HepG2 (cell line): Measurements from ENCODE around the gene BRD3. TPM values are rescaled to one million over a fixed set of nuclear protein-coding genes. Genes with fewer than 3 reads are reported as not detected.

Source experiments
- DPF2 ChIP-seq: sonication (generic); formaldehyde crosslinking; IDR thresholded peaks from 2 replicates; pipeline ENCODE4 v1.4.0; 2020; ENCODE audit warnings: mild to moderate bottlenecking, low read depth, missing genetic modification reagents, borderline replicate concordance
- ERF ChIP-seq: IDR thresholded peaks from 2 replicates; pipeline ENCODE4 v1.6.1; 2018; ENCODE audit warnings: missing biosample characterization, missing genetic modification reagents
- HCFC1 ChIP-seq: fragments of 150-350 bp; IDR thresholded peaks from 2 replicates; pipeline ENCODE4 v1.6.1; 2014; ENCODE audit warnings: low read depth, low read length
- HNRNPL ChIP-seq: fragments of 200-400 bp; formaldehyde crosslinking; IDR thresholded peaks from 2 replicates; pipeline ENCODE4 v1.6.1; 2017; ENCODE audit warnings: mild to moderate bottlenecking, low read depth, low read length
- HOXA3 ChIP-seq: sonication (generic); formaldehyde crosslinking; IDR thresholded peaks from 2 replicates; pipeline ENCODE4 v1.5.0; 2020; ENCODE audit warnings: missing genetic modification reagents
- MEF2D ChIP-seq: sonication (generic); formaldehyde crosslinking; IDR thresholded peaks from 2 replicates; pipeline ENCODE4 v1.5.1; 2020; ENCODE audit warnings: mild to moderate bottlenecking, missing genetic modification reagents
- MYC ChIP-seq: sonication (generic); formaldehyde crosslinking; IDR thresholded peaks from 2 replicates; pipeline ENCODE4 v1.9.0; 2021; ENCODE audit warnings: missing genetic modification reagents, borderline replicate concordance
- POLR2G ChIP-seq: fragments of 200-400 bp; formaldehyde crosslinking; IDR thresholded peaks from 2 replicates; pipeline ENCODE4 v1.6.1; 2018; ENCODE audit warnings: mild to moderate bottlenecking, low read depth, low read length, moderate library complexity
- RBFOX2 ChIP-seq: fragments of 200-400 bp; formaldehyde crosslinking; IDR thresholded peaks from 2 replicates; pipeline ENCODE4 v1.6.1; 2017; ENCODE audit warnings: low read depth, mild to moderate bottlenecking, low read length
- SALL2 ChIP-seq: sonication (generic); formaldehyde crosslinking; IDR thresholded peaks from 2 replicates; pipeline ENCODE4 v1.8.1; 2023; ENCODE audit warnings: mild to moderate bottlenecking, missing genetic modification reagents, inconsistent platforms
- SNAI1 ChIP-seq: sonication (generic); formaldehyde crosslinking; IDR thresholded peaks from 2 replicates; pipeline ENCODE4 v1.5.0; 2020; ENCODE audit warnings: mild to moderate bottlenecking, missing genetic modification reagents, borderline replicate concordance
- SP5 ChIP-seq: IDR thresholded peaks from 2 replicates; pipeline ENCODE4 v1.6.1; 2016; ENCODE audit warnings: low read depth, borderline replicate concordance
- SPEN ChIP-seq: sonication (generic); formaldehyde crosslinking; IDR thresholded peaks from 2 replicates; pipeline ENCODE4 v1.5.1; 2020; ENCODE audit warnings: low read depth, mild to moderate bottlenecking, missing genetic modification reagents
- ZBTB38 ChIP-seq: sonication (generic); formaldehyde crosslinking; IDR thresholded peaks from 2 replicates; pipeline ENCODE4 v1.5.1; 2020; ENCODE audit warnings: mild to moderate bottlenecking, missing genetic modification reagents
- ZFP90 ChIP-seq: sonication (generic); formaldehyde crosslinking; IDR thresholded peaks from 2 replicates; pipeline ENCODE4 v1.8.0; 2022; ENCODE audit warnings: missing genetic modification reagents, mild to moderate bottlenecking, inconsistent platforms, borderline replicate concordance
- ZFX ChIP-seq: sonication (generic); formaldehyde crosslinking; IDR thresholded peaks from 2 replicates; pipeline ENCODE4 v1.4.0; 2020; ENCODE audit warnings: mild to moderate bottlenecking, low read depth, missing genetic modification reagents, moderate library complexity
- ZNF292 ChIP-seq: sonication (generic); formaldehyde crosslinking; IDR thresholded peaks from 2 replicates; pipeline ENCODE4 v1.8.1; 2022; ENCODE audit warnings: mild to moderate bottlenecking, low read depth, missing genetic modification reagents, borderline replicate concordance
- ZNF350 ChIP-seq: sonication (generic); formaldehyde crosslinking; IDR thresholded peaks from 2 replicates; pipeline ENCODE4 v1.4.0; 2020; ENCODE audit warnings: mild to moderate bottlenecking, low read depth, missing genetic modification reagents, borderline replicate concordance
- ZNF460 ChIP-seq: sonication (generic); formaldehyde crosslinking; IDR thresholded peaks from 2 replicates; pipeline ENCODE4 v1.5.1; 2020; ENCODE audit warnings: missing genetic modification reagents, mild to moderate bottlenecking, borderline replicate concordance
- ZNF563 ChIP-seq: sonication (generic); formaldehyde crosslinking; IDR thresholded peaks from 2 replicates; pipeline ENCODE4 v1.8.0; 2022; ENCODE audit warnings: mild to moderate bottlenecking, moderate library complexity, missing genetic modification reagents
- ZNF703 ChIP-seq: sonication (generic); formaldehyde crosslinking; IDR thresholded peaks from 2 replicates; pipeline ENCODE4 v1.5.1; 2020; ENCODE audit warnings: missing genetic modification reagents, mild to moderate bottlenecking, moderate library complexity, borderline replicate concordance
- ZNF737 ChIP-seq: sonication (generic); formaldehyde crosslinking; IDR thresholded peaks from 2 replicates; pipeline ENCODE4 v1.5.0; 2020; ENCODE audit warnings: missing genetic modification reagents, mild to moderate bottlenecking, borderline replicate concordance
- polyA plus RNA-seq, 8 experiments: library from polyadenylated mRNA; depleted of rRNA in 3 of 8; stranded (reverse) in 7 of 8; unstranded in 1 of 8; fragments of >200 nt; fragmentation: Illumina TruSeq in 4 of 8; extraction: Trizol in 4 of 8; gene quantifications; 2 replicates each; pipeline versions ENCODE4 v1.2.1 to v1.2.3, GENCODE V29; 2011 to 2016; ENCODE audit warnings: low read depth in 4 of 8, missing spikeins in 1 of 8, mixed read lengths in 1 of 8; ENCODE audit not compliant: insufficient read depth in 1 of 8
- total RNA-seq, 5 experiments: library from RNA; depleted of rRNA; stranded (reverse); fragments of >200 nt; fragmentation: Illumina TruSeq; extraction: Trizol; gene quantifications; 2 replicates each; pipeline ENCODE4 v1.2.3, GENCODE V29; 2016; ENCODE audit warnings: low read depth in 1 of 5
- TF ChIP-seq, protein P1 (sequence below): sonication (generic); formaldehyde crosslinking; IDR thresholded peaks from 2 replicates; pipeline ENCODE4 v1.4.0; 2020; ENCODE audit warnings: mild to moderate bottlenecking, missing genetic modification reagents
- TF ChIP-seq, protein P2 (sequence below): sonication (generic); formaldehyde crosslinking; IDR thresholded peaks from 2 replicates; pipeline ENCODE4 v1.4.0; 2020; ENCODE audit warnings: missing genetic modification reagents
- TF ChIP-seq, protein P3 (sequence below): IDR thresholded peaks from 2 replicates; pipeline ENCODE4 v1.6.1; 2016; ENCODE audit warnings: missing compliant biosample characterization, missing genetic modification reagents, borderline replicate concordance

Gene BRD3
- total and polyA plus RNA-seq, 2 of the 13 experiments (the other 11 are each of a cell fraction or from before 2014, with no cell fraction given): 5.9 to 12.9 TPM

DNA sequence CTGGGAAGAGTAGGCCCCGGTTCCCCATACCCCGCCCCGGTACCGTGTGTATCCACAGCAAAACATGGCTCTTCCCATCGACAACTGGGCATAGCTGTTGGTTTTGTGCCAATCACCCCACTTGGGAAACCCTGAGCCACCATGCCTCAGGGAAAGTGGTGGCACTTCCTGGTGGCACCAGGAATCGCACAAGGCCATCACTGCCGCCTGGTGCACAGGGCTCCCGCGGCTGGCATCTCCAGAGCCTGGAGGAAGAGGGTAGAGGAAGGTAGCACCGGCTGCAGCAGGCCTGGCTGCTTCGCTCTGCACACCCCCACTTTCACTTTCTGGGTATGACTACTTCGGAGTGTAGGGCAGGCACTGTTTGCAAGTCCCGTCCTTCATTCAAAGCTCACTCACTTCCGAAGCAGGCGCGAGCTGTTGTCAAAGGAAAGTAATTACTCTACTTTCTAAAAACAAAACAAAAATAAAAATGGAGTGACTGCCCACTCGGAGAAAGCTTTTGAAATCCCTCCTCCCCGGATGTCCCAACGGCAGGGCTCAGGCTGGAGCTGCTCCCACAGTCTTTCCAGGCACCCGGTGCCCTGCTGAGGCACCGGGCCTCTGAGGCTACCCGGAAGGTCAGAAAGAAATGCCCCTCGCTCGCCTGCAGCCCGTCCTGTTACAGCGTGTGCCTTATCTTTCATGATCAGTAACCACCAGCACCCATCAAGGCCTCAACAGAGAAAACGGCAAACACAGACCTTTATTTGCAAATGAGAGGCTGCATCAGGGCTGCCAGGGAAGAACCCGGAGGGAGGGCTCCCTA is 2.0 kb downstream of the BRD3 start (continued):
- TF ChIP-seq, protein P1, sequence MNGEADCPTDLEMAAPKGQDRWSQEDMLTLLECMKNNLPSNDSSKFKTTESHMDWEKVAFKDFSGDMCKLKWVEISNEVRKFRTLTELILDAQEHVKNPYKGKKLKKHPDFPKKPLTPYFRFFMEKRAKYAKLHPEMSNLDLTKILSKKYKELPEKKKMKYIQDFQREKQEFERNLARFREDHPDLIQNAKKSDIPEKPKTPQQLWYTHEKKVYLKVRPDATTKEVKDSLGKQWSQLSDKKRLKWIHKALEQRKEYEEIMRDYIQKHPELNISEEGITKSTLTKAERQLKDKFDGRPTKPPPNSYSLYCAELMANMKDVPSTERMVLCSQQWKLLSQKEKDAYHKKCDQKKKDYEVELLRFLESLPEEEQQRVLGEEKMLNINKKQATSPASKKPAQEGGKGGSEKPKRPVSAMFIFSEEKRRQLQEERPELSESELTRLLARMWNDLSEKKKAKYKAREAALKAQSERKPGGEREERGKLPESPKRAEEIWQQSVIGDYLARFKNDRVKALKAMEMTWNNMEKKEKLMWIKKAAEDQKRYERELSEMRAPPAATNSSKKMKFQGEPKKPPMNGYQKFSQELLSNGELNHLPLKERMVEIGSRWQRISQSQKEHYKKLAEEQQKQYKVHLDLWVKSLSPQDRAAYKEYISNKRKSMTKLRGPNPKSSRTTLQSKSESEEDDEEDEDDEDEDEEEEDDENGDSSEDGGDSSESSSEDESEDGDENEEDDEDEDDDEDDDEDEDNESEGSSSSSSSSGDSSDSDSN (CRISPR knock-in tag): peak; percentile 70; the same call in 1 of the 2 replicates
- TF ChIP-seq MEF2D (0 out of 2 replicates have a peak, but pooled peaks have one; percentile 23), ZNF460 (no peak), SNAI1 (CRISPR knock-in tag) (no peak), ZNF350 (CRISPR knock-in tag) (peak; percentile 44; the same call in 1 of the 2 replicates), ZNF292 (peak; percentile 56; the same call in 1 of the 2 replicates), POLR2G (peak; percentile 61), ZBTB38 (peak; percentile 39; the same call in 1 of the 2 replicates), SALL2 (no peak), ZNF737 (CRISPR knock-in tag) (no peak), ZFP90 (CRISPR knock-in tag) (0 out of 2 replicates have a peak, but pooled peaks have one; percentile 20), ERF (CRISPR knock-in tag) (no peak), ZFX (peak; percentile 84), SP5 (no peak), HNRNPL (peak; percentile 70), MYC (CRISPR knock-in tag) (peak; percentile 31; the same call in 1 of the 2 replicates), ZNF563 (CRISPR knock-in tag) (0 out of 2 replicates have a peak, but pooled peaks have one; percentile 21), RBFOX2 (0 out of 2 replicates have a peak, but pooled peaks have one; percentile 3), HCFC1 (no peak), DPF2 (no peak), ZNF703 (CRISPR knock-in tag) (no peak), SPEN (CRISPR knock-in tag) (no peak), HOXA3 (CRISPR knock-in tag) (peak; percentile 39; the same call in 1 of the 2 replicates)
- TF ChIP-seq, protein P2, sequence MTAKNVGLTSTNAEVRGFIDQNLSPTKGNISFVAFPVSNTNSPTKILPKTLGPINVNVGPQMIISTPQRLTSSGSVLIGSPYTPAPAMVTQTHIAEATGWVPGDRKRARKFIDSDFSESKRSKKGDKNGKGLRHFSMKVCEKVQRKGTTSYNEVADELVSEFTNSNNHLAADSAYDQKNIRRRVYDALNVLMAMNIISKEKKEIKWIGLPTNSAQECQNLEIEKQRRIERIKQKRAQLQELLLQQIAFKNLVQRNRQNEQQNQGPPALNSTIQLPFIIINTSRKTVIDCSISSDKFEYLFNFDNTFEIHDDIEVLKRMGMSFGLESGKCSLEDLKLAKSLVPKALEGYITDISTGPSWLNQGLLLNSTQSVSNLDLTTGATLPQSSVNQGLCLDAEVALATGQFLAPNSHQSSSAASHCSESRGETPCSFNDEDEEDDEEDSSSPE (CRISPR knock-in tag): no peak
- TF ChIP-seq, protein P3, sequence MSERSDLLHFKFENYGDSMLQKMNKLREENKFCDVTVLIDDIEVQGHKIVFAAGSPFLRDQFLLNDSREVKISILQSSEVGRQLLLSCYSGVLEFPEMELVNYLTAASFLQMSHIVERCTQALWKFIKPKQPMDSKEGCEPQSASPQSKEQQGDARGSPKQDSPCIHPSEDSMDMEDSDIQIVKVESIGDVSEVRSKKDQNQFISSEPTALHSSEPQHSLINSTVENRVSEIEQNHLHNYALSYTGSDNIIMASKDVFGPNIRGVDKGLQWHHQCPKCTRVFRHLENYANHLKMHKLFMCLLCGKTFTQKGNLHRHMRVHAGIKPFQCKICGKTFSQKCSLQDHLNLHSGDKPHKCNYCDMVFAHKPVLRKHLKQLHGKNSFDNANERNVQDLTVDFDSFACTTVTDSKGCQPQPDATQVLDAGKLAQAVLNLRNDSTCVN (CRISPR knock-in tag): no peak; the same call in 1 of the 2 replicates
